GM19328 (cell line): ENCODE measurements around the gene KRTAP10-8.
"Not testable (repeated sequence)": the region's sequence is repeated elsewhere in the genome, so short reads cannot be mapped to it uniquely, and the experiment has no call there.

Experiments
- ATAC-seq: cut with Tn5 transposase; IDR thresholded peaks from one replicate; pipeline ENCODE4 v1.9.1; 2021; ENCODE audit warnings: mild to moderate bottlenecking, moderate library complexity; ENCODE audit not compliant: unreplicated experiment

KRTAP10-8 gene

DNA sequence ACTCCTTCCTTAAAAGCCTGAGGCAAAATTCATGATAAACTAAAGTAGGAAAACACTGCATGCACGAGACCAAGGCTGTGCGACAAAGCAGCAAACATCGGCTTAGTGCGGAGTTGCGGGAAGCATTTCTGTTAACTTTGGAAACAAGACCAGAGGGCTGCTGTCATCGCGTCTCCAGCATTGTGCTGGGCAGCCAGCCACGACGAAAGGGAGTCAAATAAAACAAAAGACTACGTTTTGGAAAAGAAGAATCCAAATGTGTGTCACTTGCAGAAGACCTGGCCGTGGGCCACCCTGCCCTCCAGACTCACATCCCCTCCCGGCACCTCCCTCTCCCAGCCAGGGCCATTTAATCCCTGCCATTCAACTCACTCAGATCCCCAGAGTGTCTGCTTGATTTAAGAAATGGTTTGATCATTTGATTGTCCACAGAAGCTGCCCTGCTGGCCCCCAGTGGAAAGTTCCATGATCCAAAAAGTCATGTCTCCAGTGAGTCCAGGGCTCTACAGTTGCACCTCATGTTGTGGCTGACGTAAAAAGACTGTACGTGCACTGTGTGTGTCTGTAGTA is 31.9 kb downstream of the KRTAP10-8 start:
- no peak for ATAC-seq

DNA sequence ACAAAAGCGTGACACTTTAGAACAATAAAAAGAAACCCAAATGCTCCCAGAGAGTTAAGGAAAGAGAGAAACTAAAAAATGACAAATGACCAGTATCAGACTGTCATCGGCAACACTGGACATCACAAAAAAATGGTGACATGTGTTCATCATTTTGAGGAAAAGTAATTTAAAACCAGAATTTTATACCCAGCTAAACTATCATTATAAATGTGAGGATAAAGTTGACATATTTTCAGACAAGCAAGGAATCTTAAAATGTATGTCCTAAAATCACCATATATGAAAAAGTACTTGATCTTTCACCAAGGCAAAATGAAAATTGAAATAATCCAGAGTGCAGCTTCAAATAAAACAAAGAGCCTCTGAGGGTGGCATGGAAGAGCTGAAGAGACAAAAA is 33.0 kb downstream of the KRTAP10-8 start:
- no peak for ATAC-seq

DNA sequence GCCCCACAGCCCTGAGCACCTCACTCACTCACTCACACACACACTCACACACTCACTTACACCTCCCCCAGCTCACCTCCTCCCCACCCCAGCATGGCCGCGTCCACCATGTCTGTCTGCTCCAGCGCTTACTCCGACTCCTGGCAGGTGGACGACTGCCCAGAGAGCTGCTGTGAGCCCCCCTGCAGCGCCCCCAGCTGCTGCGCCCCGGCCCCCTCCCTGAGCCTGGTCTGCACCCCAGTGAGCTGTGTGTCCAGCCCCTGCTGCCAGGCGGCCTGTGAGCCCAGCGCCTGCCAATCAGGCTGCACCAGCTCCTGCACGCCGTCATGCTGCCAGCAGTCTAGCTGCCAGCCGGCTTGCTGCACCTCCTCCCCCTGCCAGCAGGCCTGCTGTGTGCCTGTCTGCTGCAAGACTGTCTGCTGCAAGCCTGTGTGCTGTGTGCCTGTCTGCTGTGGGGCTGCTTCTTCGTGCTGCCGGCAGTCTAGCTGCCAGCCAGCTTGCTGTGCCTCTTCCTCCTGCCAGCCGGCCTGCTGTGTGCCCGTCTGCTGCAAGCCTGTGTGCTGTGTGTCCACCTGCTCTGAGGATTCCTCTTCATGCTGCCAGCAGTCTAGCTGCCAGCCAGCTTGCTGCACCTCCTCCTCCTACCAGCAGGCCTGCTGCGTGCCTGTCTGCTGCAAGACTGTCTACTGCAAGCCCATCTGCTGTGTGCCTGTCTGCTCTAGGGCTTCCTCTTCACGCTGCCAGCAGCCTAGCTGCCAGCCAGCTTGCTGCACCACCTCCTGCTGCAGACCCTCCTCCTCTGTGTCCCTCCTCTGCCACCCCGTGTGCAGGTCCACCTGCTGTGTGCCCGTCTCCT is 34.7 kb downstream of the KRTAP10-8 start, which contains the start of gene KRTAP10-11:
KRTAP10-11 (plus strand) TSS at position 49 of the 856 bp plus-strand sequence; CDS start at position 94, 45 bp downstream.
- ATAC-seq, result not testable (repeated sequence)

DNA sequence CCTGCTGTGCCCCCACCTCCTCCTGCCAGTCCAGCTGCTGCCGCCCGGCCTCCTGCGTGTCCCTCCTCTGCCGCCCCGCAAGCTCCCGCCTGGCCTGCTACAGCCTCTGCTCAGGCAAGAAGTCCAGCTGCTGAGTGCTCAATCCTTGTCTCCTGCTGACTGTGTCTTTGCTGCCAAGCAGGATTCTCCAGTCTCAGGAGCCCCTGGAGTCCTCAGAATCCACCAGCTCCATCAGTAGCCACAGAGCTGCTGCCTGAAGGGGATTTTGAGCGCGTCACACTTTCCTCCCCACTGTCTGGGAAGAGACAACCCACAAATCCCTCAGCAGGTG is 35.3 kb downstream of the KRTAP10-8 start:
- no peak for ATAC-seq

DNA sequence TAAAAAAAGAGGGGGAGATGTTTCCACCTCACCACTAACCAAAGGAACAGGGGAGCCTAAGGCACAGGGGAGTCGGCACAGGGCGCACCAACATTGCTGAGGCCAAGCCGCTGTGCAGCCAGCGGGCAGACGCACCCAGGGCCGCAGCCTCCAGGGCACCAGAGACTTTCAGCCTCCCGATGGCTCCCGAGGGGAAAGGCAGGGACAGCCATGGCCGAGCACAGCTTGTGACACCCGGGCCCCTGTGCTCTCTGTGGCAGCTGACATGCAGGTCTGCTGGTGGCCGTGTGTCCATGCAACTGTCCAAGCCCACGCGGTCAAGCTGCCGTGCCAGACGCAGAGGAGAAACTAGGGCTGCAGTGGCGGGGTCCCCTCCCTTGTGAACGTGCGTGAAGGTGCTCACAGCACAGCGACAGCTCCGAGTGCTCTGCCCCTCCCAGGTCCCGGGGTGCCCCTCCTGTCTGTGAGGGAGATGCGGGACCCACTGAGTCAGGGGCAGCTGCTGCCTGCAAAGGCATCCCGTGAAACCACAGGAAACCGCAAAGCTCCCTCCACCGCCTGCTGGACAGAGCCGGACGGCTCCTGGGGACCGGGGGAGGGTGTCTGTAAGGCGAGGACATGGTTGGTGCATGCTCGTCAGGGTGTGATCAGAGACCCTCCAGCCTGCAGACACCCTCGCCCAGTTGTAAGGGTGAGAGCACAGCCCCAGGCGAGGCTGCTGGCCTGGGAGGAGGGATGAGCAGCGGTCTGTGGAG is 36.9 kb downstream of the KRTAP10-8 start:
- no peak for ATAC-seq

DNA sequence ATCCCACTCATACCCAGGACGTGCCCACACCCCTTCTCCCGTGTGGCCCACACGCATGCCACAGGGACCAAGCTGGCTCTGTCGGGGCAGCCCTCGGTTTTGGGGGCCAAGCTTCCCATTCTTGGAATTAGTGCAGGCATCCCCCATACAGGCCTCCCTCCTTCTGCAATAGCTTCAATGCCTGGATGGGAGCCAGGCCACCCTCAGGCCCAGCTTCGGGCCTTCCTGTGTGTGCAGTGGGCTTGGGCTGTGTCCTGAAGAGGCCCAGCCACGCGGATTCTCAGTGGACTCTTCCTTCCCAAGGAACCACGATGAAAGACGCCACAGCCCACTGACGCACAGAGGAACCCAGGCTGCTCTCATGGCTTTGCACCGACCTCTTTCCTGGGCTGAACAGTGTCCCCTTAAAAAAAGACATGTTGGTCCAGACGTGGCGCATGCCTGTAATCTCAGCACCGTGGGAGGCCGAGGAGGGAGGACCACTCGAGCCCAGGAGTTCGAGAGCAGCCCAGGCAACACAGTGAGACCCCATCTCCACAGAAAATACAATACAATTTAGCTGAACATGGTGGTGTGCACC is 37.7 kb downstream of the KRTAP10-8 start:
- no peak for ATAC-seq

DNA sequence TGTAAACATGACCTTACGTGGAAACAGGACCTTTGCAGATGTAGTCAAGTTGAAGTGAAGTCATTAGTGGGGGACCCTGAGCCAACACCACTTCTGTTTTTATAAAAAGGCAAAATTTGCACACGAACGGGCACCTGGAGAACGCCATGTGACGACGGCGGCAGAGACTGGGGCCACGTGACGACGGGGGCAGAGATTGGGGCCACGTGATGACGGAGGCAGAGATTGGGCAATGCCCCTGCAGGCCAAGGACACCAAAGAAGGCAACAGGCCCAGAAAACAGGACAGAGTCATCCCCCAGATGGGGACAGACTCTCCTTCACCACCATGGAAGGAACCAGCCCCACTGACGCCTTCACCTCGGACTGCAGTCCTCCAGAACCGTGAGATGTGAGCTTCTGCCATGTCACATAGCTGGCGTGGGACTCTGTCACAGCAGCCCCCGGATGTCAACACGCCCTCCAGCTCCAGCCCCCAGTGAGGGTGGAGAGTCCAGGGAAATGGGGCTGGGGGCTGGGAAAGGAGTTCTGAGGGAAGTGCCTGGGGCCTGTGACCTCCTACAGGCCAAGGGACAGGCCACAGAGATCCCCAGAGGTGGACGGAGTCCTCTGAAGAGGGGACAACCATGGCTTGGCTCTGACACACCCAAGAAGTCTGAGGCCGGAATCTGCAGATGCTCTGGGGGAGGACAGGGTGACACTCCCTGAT is 38.5 kb downstream of the KRTAP10-8 start:
- no peak for ATAC-seq

DNA sequence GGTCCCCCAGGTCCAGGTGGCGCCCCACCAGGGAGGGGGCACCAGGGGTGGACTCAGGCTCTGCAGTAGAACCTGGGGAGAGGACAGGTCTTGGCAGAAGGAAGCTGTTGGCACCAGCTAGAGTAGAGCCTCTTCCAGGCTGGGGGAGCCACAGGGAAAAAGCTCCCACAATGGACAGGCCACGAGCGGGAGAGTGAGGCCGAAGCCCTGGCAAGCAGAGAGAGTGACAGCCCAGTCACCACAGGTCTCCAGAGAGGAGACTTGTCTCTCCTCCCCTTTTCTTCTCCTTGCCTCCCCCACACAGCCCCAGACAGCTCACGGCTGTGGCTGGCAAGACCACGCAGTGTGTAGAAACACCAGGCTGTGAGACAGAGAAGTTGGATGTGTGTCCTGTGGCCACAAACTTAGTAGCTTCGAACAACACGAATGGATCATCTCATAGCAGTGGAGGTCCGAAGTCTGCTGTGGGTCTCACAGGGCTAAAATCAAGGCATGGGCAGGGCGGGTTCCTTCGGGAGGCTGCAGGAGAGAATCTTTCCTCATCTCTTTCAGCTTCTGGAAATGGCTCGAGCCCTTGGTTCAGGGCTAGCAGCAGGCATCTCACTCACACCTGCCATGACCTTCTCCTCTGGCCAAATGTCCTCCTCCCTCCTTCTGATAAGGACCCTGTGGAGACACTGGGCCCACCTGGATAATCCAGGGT is 39.2 kb downstream of the KRTAP10-8 start:
- no peak for ATAC-seq

DNA sequence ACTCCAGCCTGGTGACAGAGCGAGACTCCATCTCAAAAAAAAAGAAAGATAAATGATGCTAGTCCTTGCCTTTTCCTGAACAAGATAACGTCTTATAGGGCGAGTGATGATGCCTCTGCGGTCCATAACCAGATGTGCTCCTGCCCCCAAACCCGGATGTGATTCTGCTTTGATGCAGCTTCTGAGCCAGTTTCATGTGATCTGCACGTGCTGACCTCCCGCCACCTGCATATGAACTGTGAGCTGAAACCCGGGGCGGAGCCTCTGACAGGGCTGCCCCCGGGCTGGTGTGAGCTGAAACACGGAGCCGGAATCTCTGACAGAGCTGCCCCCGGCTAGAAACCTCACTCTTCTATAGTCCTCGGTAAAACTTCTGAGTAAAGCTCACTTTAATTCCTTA is 41.2 kb downstream of the KRTAP10-8 start:
- no peak for ATAC-seq

DNA sequence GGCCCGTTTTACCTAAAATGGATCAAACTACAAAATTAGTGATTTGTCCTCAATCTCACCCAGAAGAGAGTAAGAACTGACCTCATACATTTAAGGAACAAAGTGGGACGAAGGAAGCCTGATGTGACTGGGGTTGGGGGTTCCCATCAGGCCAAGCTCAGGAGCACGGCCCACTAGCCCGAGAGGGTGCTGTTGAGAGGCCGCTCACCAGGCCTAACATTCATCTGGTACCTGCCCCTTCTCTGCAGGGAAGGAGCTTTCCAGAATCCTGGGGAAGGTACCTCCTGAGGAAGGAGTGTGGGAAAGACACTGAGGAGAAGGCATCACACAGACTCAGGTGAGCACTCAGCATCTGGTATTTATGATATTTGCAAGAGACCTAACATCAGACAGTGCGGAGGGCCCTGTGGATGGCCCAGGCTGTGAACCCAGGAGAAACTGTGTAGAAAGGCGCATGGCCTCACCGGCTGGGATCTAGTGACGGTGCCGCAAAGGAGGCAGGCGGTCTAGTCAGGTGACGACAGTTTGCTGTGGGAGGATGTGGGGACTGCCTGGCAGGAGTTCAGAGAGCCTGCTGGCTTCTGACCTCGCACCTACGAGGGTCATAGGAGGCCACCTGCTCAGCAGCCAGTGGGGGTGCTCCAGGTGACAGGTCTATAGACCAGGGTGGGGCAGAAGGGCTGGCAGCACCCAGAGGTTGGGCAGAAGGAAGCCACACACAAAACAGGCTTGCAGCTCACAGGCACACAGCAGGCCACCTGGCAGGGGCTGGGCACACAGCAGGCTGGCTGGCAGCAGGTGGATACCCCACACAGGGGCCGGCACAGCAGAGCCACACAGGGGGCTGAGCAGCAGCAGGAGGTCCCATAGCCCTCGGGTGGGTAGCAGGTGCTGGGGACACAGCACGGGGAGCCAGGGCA is 42.0 kb downstream of the KRTAP10-8 start:
- ATAC-seq, result no peak

DNA sequence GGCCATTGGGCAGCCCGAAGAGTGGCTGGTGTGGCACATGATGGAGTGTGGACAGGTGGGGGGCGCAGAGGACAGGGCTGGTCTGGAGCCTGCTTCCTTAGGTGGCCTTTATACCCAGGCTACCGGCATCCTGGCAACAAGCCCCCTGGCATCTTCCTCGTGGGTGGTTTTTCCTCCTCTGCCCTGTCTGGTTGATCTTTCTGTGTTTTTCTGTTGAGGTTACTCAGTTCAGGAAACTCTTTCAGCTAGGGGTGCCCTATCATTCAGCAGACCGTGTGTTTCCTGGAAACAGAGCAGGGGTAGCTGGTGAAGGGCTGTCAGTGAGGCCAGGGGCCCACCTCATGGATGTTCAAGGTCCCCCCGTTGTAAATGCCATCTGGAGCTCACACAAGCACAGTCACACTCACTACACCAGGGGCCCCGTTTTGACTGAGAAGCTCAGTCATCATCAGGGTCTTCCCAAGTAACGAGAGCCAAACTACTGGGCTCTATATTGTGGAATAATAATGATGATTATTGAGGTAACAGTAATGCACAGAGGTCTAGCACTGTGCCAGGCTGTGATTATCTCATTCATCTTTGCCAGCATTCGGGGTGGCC is 42.8 kb downstream of the KRTAP10-8 start, which contains the start of gene KRTAP12-4:
KRTAP12-4 (minus strand) TSS at position 84 of the 600 bp plus-strand sequence; CDS start at position 39, 45 bp downstream.
- ATAC-seq, result no peak

DNA sequence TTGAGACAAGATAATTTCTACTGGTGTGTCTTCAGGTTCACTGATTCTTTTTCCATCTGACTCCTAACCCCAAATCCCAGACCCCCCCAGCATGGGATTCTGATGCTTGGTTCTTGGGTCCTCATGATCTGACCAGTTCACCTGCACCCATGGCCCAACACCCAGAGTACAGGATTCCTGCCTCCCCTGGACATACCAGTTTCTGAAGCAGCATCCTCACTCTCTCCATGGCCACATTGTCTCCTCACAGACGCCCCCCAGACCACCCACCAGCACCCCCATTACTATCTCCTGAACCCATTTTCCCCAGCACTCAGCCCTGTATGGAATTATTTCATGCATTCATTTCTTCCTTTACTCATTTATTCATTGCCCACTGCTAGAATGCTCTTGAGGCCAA is 45.0 kb downstream of the KRTAP10-8 start:
- no peak for ATAC-seq

DNA sequence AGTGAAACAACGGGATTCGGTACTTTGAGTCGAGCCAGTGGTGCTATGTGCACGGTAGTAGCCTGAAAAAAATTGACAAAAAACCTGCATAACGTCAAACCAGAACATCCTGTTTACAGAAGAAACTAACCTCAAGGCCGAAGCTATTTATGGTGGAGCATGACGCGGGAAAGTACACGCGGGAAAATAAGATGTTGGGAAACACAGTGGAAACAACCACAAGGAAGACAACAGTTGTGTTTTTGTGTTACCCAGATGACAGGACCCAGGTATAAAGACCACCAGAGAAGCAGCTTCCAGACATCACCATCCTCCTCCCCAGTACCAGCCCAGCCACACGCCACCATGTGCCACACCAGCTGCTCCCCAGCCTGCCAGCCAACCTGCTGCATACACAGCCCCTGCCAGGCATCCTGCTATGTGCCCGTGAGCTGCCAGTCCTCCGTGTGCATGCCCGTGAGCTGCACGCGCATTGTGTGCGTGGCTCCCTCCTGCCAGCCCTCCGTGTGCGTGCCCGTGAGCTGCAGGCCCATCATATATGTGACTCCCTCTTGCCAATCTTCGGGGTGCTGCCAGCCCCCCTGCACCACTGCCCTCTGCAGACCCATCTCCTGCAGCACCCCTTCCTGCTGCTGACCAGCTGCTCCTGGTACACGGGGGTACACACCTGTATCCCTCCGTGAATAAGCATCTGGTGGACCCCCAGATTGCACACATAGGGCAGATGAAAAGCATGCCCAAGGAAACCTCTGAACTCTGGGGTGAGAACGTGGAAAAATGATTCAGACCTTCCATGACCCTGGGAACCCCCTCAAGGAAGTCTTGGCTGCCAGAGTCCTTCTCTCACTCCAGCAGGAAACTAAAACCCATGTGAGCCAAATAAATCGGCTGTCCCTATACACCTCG is 46.0 kb downstream of the KRTAP10-8 start, which contains the start of gene KRTAP12-3:
KRTAP12-3 (plus strand) TSS at position 298 of the 906 bp plus-strand sequence; CDS start at position 346, 48 bp downstream.
- ATAC-seq, result no peak

DNA sequence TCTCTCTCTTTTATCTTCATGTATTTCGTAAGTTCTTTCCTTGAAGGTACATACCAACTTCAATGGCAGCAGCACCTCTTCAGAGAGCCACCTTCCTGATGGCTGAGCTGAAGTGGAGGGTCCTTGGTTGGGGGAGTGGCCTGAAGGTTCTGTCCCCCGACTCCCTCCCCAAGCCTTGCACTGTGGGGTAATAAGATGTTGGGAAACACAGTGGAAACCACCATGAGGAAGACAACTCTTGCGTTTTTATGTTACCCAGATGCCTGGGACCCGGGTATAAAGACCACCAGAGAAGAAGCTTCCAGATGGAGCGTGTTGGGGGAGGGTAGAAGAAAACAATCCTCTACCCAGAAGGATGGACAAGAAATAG is 46.6 kb downstream of the KRTAP10-8 start:
- ATAC-seq, result no peak

DNA sequence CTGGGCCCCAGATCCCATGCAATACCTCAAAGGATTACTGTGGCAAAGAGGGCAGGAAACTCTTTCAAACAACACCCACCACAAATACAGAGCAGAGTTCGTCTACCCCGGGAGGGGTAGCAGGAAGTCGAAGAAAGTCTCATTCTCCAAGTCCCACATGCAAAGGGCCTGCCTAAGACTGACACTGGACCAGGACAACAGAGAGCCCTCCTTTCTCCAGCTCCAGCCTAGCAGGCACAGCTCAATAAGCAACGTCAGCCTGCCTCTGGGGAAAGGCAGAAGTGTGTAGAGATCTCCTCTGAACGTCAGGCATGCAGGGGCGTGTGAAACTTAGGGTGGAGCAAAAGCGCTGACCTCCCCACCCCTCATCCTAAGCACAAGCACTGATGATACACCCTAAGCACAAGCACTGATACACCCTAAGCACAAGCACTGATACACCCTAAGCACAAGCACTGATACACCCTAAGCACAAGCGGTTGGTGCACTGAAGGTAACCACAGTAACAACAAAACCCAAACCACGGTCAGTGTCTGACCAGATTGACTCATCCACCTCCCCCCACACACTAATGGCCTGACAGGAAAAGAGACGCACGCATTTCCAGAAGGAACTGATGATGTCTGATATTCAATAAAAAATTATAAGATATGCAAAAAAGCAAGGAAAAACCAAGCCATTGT is 47.2 kb downstream of the KRTAP10-8 start:
- ATAC-seq, result no peak

DNA sequence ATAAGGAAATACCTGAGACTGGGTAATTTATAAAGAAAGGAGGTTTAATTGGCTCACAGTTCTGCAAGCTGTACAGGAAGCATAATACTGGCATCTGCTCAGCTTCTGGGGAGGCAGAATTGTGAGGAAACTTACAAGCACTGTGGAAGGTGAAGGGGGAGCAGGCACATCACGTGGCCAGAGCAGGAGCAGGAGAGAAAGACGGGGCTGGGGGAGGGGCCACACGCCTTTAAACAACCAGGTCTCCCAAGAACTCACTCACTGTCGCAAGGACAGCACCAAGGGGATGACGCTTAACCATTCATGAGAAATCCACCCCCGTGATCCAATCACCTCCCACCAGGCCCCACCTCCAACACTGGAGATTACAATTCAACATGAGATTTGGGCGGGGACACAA is 49.7 kb downstream of the KRTAP10-8 start:
- not testable (repeated sequence) for ATAC-seq
